HEK293 (cell line): ENCODE measurements around the gene GMDS.

Experiments
- CTCF ChIA-PET: fragments of 350-600 bp; formaldehyde crosslinking; extraction: SDS; loops from one replicate; lab custom pipeline; 2021; ENCODE audit warnings: antibody characterized with exemption; lab: Yijun Ruan, JAX
- POLR2A ChIA-PET: fragments of 300-600 bp; formaldehyde crosslinking; extraction: SDS; loops from one replicate; lab custom pipeline; 2020; ENCODE audit warnings: antibody characterized with exemption, inconsistent platforms; lab: Yijun Ruan, JAX
- H3K27ac ChIP-seq: fragments of 200-500 bp; sonication (Bioruptor generic); 2 replicates; pipeline ENCODE4 v1.5.1; 2014; ENCODE audit warnings: low read depth, low read length, control low read depth, inconsistent platforms; ENCODE audit errors: extremely low read depth
- H3K36me3 ChIP-seq, 2 experiments: fragments of 200-500 bp in 1 of 2; sonication (Bioruptor generic) in 1 of 2; 1 replicate in 1 of 2; 2 replicates in 1 of 2; pipeline ENCODE4 v1.5.1; 2014 to 2017; ENCODE audit warnings: inconsistent platforms in 2 of 2, low read length in 2 of 2; ENCODE audit not compliant: control insufficient read depth in 2 of 2, insufficient read depth in 1 of 2
- H3K4me1 ChIP-seq: fragments of 200-500 bp; sonication (Bioruptor generic); 2 replicates; pipeline ENCODE4 v1.5.1; 2014; ENCODE audit warnings: mild to moderate bottlenecking, low read length, inconsistent platforms; ENCODE audit not compliant: control insufficient read depth, insufficient read depth
- H3K4me3 ChIP-seq: 2 replicates; pipeline ENCODE4 v1.5.1; 2011; ENCODE audit warnings: low read depth, mild to moderate bottlenecking, control low read depth, low read length, moderate library complexity
- H3K9me3 ChIP-seq: fragments of 200-500 bp; sonication (Bioruptor generic); 2 replicates; pipeline ENCODE4 v1.5.1; 2014; ENCODE audit warnings: low read depth, low read length, inconsistent platforms; ENCODE audit not compliant: control insufficient read depth, insufficient read depth
- HOXC10 ChIP-seq: sonication (generic); formaldehyde crosslinking; IDR thresholded peaks from 2 replicates; pipeline ENCODE4 v1.8.1; 2023; ENCODE audit warnings: mild to moderate bottlenecking, missing genetic modification reagents
- HOXD13 ChIP-seq: sonication (generic); formaldehyde crosslinking; IDR thresholded peaks from 2 replicates; pipeline ENCODE4 v1.8.0; 2022; ENCODE audit warnings: missing genetic modification reagents, borderline replicate concordance
- KLF1 ChIP-seq: fragments of 450-650 bp; formaldehyde crosslinking; IDR thresholded peaks from 2 replicates; pipeline ENCODE4 v1.5.1; 2016; ENCODE audit warnings: missing biosample characterization, missing genetic modification characterization
- MZF1 ChIP-seq: fragments of 450-650 bp; formaldehyde crosslinking; IDR thresholded peaks from 2 replicates; pipeline ENCODE4 v1.5.1; 2017; ENCODE audit warnings: missing biosample characterization, missing genetic modification characterization, borderline replicate concordance
- ZFHX2 ChIP-seq: fragments of 450-650 bp; formaldehyde crosslinking; conservative IDR thresholded peaks from 2 replicates; pipeline ENCODE4 v1.5.1; 2016; ENCODE audit warnings: missing biosample characterization, missing genetic modification characterization
- ZNF184 ChIP-seq: fragments of 450-650 bp; IDR thresholded peaks from 2 replicates; pipeline ENCODE4 v1.5.1; 2018; ENCODE audit warnings: missing biosample characterization, mild to moderate bottlenecking, missing genetic modification characterization
- ZNF211 ChIP-seq: fragments of 450-650 bp; formaldehyde crosslinking; IDR thresholded peaks from 2 replicates; pipeline ENCODE4 v1.5.1; 2016; ENCODE audit warnings: low read depth, missing biosample characterization, missing genetic modification characterization
- ZNF335 ChIP-seq: fragments of 450-650 bp; formaldehyde crosslinking; conservative IDR thresholded peaks from 2 replicates; pipeline ENCODE4 v1.5.1; 2016; ENCODE audit warnings: missing biosample characterization, missing genetic modification characterization
- ZNF521 ChIP-seq: fragments of 450-650 bp; formaldehyde crosslinking; IDR thresholded peaks from 2 replicates; pipeline ENCODE4 v1.5.1; 2017; ENCODE audit warnings: missing biosample characterization, mild to moderate bottlenecking, missing genetic modification characterization
- ZNF664 ChIP-seq: fragments of 450-650 bp; formaldehyde crosslinking; IDR thresholded peaks from 2 replicates; pipeline ENCODE4 v1.5.1; 2016; ENCODE audit warnings: missing biosample characterization, missing genetic modification characterization
- ZNF670 ChIP-seq: fragments of 450-650 bp; formaldehyde crosslinking; IDR thresholded peaks from 2 replicates; pipeline ENCODE4 v1.5.1; 2016; ENCODE audit warnings: missing biosample characterization, missing genetic modification characterization, low read depth
- ZNF747 ChIP-seq: fragments of 450-650 bp; formaldehyde crosslinking; IDR thresholded peaks from 2 replicates; pipeline ENCODE4 v1.5.1; 2016; ENCODE audit warnings: missing biosample characterization, missing genetic modification characterization
- ZNF785 ChIP-seq: fragments of 450-650 bp; formaldehyde crosslinking; IDR thresholded peaks from 2 replicates; pipeline ENCODE4 v1.5.1; 2016; ENCODE audit warnings: missing biosample characterization, missing genetic modification characterization
- ZNF791 ChIP-seq: fragments of 450-650 bp; formaldehyde crosslinking; IDR thresholded peaks from 2 replicates; pipeline ENCODE4 v1.5.1; 2016; ENCODE audit warnings: missing biosample characterization, missing genetic modification characterization
- TF ChIP-seq, protein P1 (sequence below): fragments of 450-650 bp; formaldehyde crosslinking; IDR thresholded peaks from 2 replicates; pipeline ENCODE4 v1.5.1; 2016; ENCODE audit warnings: missing biosample characterization, missing genetic modification characterization
- TF ChIP-seq, protein P2 (sequence below): fragments of 450-650 bp; formaldehyde crosslinking; conservative IDR thresholded peaks from 2 replicates; pipeline ENCODE4 v1.5.1; 2016; ENCODE audit warnings: low read depth, missing biosample characterization, missing genetic modification characterization
- TF ChIP-seq, protein P3 (sequence below): fragments of 450-650 bp; formaldehyde crosslinking; IDR thresholded peaks from 2 replicates; pipeline ENCODE4 v1.5.1; 2016; ENCODE audit warnings: missing biosample characterization, missing genetic modification characterization
- TF ChIP-seq, protein P4 (sequence below): fragments of 450-650 bp; formaldehyde crosslinking; IDR thresholded peaks from 2 replicates; pipeline ENCODE4 v1.5.1; 2016; ENCODE audit warnings: missing biosample characterization, missing genetic modification characterization, low read depth

The GMDS gene

DNA sequence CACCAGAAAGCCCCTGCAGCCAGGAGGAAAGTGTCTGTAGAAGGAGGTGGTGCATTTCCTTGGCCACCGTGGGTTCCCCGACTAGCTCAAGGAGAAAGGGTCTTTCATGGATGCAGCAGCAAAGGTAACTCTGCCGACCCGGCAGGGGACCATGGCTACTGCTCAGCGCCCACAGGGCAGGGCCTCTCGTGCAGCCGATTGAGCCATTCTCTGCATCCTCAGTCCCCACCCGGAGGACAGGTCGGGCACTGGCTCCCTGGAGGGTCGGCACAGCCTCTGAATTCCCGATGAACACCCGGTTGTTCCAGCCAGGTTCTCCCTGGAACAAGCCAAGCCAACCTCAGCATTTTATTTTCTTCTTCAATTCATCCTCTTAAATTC lies 659.7 kb downstream of the GMDS start (continued):
- TF ChIP-seq ZFHX2 = no peak
- no peak for TF ChIP-seq ZNF211 (tag by site-specific recombination)
- no peak for TF ChIP-seq ZNF664
- no peak for TF ChIP-seq ZNF335 (tag by site-specific recombination)

DNA sequence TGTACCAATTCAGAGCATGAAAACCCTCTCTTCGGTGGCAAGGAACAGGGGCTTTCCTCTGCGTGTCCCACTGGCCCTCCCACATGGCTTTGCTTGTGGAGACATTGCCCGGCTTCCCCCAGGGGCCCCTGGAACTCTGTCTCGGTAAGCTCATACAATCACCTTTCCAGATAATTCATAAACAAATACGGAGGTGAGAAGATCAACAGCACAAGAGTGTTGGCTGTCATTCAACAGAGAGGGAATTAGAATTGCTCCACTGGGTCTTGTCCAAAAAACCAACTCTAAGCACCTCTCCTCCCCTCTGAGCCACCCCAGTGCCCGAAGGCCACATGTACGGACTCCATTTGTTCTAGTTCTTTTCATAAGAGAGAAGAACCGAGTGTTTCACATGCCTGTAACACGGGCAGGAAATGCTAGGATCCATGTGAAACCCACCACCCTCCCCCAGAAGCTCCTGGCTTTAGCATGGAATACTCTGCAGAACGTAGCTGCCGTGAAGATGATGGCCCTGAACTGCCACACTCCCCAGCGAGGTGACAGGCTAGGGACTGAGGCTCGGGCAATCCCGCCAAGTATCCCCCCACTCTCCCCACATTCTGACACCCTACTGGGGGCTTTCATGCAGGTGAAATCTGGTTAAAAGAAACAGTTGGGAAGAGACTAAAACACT lies 660.3 kb downstream of the GMDS start:
- no peaks in the 10 kb centered on the region for H3K9me3 ChIP-seq
- TF ChIP-seq HOXC10 = no peak
- no peak for TF ChIP-seq MZF1
- TF ChIP-seq, protein P1, sequence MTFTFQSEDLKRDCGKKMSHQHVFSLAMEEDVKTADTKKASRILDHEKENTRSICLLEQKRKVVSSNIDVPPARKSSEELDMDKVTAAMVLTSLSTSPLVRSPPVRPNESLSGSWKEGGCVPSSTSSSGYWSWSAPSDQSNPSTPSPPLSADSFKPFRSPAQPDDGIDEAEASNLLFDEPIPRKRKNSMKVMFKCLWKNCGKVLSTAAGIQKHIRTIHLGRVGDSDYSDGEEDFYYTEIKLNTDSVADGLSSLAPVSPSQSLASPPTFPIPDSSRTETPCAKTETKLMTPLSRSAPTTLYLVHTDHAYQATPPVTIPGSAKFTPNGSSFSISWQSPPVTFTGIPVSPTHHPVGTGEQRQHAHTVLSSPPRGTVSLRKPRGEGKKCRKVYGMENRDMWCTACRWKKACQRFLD (tag by site-specific recombination) = no peak
- TF ChIP-seq ZNF670 (tag by site-specific recombination) = no peak
- no peak for TF ChIP-seq KLF1 (tag by site-specific recombination)
- no peak for TF ChIP-seq ZNF521
- H3K4me3 ChIP-seq = no peak overlapping the region
- no peaks in the 10 kb centered on the region for H3K36me3 ChIP-seq
- CTCF ChIA-PET = interaction anchor here (1.0 kb wide), 1 partner anchor 11 kb away, joined by 4 read pairs; no protein-coding TSS in a partner anchor
- no peaks in the 10 kb centered on the region for H3K4me1 ChIP-seq
- no peak overlapping the region for H3K27ac ChIP-seq
- POLR2A ChIA-PET = no interaction called here

DNA sequence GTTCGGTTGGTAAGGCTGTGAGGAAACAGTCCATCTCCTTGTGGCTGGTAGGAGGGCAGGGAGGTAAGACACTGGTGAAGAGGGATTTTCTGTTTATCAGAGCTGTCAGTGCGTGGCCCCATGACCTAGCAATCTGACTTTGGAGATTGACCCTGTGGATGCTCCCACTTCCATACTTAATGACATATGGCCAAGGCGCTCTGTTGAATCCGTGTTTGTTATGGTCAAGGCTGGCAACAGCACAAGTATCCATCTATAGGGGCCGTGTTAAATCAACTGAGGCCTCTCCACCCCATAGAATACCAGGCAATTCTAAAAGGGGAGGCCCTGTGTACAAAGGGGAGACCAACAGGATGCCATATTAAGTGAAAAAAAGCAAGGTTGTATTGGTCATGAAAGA lies 661.3 kb downstream of the GMDS start:
- CTCF ChIA-PET = interaction anchor here (0.6 kb wide), 1 partner anchor 12 kb away, joined by 3 read pairs; no protein-coding TSS in a partner anchor

DNA sequence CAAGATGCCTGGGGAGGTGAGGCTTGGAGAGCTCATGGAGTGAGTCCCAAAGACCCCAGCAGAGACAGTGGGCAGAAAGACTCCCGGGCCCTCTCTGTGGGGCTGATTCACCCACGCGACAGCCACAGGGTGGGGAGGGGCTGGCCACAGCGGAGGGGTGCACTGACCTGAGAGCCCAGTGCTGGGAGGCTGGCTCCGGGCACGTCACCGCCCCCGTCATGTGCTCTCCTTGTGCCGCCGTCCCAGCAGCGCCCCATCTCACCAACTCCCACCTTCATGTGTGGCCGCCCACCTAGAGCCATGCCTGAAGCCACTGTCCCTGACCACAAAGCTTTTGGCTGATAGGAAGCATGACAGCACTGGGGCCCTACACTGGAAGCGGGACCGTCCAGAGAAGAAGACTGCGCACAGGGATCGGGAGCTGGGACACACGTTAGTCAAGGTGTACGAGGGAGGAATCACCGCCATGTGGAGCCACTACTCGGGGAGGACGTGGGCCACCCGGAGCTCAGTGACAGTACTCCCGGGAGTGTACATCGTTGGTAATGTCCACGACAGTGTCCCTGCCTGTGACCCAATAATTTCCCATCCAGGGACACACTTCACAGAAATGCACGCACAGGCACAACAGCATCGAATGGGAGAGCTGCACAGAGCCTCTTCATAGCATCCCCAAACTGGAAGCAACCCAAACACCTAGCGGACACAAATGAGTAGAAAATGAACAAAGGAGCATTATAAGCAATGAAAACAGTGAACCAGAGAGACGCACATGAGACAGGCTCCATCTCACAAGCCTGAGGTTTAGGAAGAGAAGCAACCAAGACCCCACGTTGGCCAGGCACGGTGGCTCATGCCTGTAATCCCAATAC lies 664.0 kb downstream of the GMDS start:
- CTCF ChIA-PET = interaction anchor here (0.8 to 1.0 kb wide), 2 partner anchors 9 to 36 kb away, joined by 3 to 4 read pairs; no protein-coding TSS in a partner anchor
- Histone ChIP-seq H3K4me1 (no peaks in the 10 kb centered on the region), H3K4me3 (no peak overlapping the region), H3K36me3 (no peaks in the 10 kb centered on the region), H3K27ac (no peak overlapping the region), H3K9me3 (no peaks in the 10 kb centered on the region)
- POLR2A ChIA-PET = no interaction called here
- TF ChIP-seq ZNF785 (tag by site-specific recombination) = no peak
- peak; percentile 51 for TF ChIP-seq ZFHX2
- no peak for TF ChIP-seq ZNF791 (tag by site-specific recombination)
- TF ChIP-seq, protein P2, sequence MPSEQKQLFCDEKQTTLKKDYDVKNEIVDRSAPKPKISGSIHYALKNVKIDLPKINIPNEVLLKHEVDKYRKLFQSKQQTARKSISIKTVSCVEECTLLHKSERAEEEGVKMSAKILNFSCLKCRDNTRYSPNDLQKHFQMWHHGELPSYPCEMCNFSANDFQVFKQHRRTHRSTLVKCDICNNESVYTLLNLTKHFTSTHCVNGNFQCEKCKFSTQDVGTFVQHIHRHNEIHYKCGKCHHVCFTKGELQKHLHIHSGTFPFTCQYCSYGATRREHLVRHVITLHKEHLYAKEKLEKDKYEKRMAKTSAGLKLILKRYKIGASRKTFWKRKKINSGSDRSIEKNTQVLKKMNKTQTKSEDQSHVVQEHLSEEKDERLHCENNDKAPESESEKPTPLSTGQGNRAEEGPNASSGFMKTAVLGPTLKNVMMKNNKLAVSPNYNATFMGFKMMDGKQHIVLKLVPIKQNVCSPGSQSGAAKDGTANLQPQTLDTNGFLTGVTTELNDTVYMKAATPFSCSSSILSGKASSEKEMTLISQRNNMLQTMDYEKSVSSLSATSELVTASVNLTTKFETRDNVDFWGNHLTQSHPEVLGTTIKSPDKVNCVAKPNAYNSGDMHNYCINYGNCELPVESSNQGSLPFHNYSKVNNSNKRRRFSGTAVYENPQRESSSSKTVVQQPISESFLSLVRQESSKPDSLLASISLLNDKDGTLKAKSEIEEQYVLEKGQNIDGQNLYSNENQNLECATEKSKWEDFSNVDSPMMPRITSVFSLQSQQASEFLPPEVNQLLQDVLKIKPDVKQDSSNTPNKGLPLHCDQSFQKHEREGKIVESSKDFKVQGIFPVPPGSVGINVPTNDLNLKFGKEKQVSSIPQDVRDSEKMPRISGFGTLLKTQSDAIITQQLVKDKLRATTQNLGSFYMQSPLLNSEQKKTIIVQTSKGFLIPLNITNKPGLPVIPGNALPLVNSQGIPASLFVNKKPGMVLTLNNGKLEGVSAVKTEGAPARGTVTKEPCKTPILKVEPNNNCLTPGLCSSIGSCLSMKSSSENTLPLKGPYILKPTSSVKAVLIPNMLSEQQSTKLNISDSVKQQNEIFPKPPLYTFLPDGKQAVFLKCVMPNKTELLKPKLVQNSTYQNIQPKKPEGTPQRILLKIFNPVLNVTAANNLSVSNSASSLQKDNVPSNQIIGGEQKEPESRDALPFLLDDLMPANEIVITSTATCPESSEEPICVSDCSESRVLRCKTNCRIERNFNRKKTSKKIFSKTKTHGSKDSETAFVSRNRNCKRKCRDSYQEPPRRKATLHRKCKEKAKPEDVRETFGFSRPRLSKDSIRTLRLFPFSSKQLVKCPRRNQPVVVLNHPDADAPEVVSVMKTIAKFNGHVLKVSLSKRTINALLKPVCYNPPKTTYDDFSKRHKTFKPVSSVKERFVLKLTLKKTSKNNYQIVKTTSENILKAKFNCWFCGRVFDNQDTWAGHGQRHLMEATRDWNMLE (tag by site-specific recombination) = no peak
- TF ChIP-seq, protein P3, sequence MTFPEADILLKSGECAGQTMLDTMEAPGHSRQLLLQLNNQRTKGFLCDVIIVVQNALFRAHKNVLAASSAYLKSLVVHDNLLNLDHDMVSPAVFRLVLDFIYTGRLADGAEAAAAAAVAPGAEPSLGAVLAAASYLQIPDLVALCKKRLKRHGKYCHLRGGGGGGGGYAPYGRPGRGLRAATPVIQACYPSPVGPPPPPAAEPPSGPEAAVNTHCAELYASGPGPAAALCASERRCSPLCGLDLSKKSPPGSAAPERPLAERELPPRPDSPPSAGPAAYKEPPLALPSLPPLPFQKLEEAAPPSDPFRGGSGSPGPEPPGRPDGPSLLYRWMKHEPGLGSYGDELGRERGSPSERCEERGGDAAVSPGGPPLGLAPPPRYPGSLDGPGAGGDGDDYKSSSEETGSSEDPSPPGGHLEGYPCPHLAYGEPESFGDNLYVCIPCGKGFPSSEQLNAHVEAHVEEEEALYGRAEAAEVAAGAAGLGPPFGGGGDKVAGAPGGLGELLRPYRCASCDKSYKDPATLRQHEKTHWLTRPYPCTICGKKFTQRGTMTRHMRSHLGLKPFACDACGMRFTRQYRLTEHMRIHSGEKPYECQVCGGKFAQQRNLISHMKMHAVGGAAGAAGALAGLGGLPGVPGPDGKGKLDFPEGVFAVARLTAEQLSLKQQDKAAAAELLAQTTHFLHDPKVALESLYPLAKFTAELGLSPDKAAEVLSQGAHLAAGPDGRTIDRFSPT (tag by site-specific recombination) = no peak
- no peak for TF ChIP-seq ZNF747 (tag by site-specific recombination)

More for the DNA sequence above, 661.3 kb downstream of the GMDS start:
- POLR2A ChIA-PET = no interaction called here
- Histone ChIP-seq H3K4me1 (no peaks in the 10 kb centered on the region), H3K27ac (no peak overlapping the region), H3K4me3 (no peak overlapping the region), H3K36me3 (no peaks in the 10 kb centered on the region), H3K9me3 (no peaks in the 10 kb centered on the region)
- no peak for TF ChIP-seq HOXD13 (CRISPR knock-in tag)
- TF ChIP-seq ZNF184 (tag by site-specific recombination) = no peak
- TF ChIP-seq, protein P4, sequence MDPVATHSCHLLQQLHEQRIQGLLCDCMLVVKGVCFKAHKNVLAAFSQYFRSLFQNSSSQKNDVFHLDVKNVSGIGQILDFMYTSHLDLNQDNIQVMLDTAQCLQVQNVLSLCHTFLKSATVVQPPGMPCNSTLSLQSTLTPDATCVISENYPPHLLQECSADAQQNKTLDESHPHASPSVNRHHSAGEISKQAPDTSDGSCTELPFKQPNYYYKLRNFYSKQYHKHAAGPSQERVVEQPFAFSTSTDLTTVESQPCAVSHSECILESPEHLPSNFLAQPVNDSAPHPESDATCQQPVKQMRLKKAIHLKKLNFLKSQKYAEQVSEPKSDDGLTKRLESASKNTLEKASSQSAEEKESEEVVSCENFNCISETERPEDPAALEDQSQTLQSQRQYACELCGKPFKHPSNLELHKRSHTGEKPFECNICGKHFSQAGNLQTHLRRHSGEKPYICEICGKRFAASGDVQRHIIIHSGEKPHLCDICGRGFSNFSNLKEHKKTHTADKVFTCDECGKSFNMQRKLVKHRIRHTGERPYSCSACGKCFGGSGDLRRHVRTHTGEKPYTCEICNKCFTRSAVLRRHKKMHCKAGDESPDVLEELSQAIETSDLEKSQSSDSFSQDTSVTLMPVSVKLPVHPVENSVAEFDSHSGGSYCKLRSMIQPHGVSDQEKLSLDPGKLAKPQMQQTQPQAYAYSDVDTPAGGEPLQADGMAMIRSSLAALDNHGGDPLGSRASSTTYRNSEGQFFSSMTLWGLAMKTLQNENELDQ (tag by site-specific recombination) = no peak
